Activated CD4-positive, CD25-positive, alpha-beta regulatory T cell (primary cell): Measurements from ENCODE around the gene C1orf198.

Experiments used
- DNase-seq, 4 experiments: peaks; one replicate each; lab custom pipeline; 2025; lab: John Stamatoyannopoulos, UW

Gene C1orf198

DNA sequence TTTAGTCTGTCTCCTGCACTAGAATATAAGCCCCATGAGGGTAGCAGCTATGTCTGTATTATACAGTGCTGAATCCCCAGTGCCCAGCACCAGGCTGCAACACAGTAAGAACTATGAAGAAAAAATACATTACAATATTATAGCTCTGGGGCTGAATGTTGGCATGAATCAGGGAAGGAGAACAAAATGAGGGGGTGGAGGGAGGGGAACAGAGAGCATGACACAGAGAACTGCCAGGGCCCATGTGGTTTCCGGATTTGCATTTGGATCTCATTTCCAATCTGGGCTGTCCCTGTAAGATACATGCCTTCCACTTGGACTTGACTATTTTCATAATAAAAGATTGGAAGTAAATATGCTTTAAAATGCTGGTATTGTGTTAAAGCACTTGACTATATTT, 35.8 kb downstream of the C1orf198 start:
- no peak for DNase-seq

DNA sequence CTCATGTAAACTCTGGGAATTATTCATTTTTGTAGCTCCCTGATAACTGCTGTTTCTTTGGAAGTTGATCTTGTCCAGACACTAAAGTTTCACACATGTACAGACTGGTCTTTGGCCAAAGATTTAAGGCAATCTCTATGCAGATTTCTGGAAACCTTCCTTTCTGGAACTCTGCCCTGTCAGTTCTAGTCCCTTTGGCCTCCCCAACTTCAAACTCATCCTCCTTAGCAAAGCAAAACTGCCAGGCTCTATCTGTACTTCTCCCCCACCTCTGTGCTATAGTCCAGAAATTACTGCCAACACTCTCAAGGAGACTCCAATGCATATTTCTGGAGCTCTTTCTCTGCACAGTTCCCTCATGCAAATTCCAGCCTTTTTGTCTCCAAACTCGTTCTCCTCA, 36.5 kb downstream of the C1orf198 start:
- no peak for DNase-seq

- DNase-seq = no peak
These were observed 39.9 kb downstream of the C1orf198 start for GRCh38 chr1:230828421-230828820.

GRCh38 chr1:230827801-230828200, 40.5 kb downstream of the C1orf198 start:
- no peak for DNase-seq

- no peak for DNase-seq
These were observed 41.1 kb downstream of the C1orf198 start for GRCh38 chr1:230827081-230827681.

DNA sequence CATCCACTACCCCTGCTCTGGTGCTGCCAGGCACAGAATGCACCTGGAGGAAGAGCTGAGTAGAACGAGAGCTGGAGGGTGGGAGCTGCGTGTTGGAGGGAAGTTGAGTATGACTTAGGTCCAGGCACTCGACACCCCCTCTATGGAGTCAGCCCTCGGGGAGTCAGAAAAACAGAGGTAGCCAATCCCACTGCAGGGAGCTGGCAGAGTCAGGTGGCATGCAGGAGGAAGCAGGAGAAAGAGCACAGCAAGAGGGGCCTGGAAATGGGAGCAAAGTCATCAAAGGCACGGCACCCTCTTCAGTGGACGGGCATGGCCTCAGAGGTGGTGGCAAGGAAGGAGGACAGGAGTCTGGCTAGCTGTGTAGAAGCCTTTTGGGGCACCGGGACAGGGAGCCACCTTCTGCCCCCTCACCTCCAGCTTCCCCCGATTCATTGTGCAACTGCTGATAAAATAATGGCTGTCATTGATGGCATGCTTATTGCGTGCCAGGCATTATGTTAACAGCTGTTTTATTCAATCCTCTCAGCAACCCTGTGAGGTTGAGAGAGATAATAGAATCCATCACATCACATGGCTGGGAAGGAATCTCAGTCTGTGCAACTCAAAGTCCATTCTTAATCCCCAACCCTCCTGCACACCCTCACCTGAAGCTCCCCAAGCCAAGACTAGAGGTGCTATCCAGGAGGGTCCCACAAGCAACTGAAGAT, 42.0 kb downstream of the C1orf198 start:
- DNase-seq = no peak

DNA sequence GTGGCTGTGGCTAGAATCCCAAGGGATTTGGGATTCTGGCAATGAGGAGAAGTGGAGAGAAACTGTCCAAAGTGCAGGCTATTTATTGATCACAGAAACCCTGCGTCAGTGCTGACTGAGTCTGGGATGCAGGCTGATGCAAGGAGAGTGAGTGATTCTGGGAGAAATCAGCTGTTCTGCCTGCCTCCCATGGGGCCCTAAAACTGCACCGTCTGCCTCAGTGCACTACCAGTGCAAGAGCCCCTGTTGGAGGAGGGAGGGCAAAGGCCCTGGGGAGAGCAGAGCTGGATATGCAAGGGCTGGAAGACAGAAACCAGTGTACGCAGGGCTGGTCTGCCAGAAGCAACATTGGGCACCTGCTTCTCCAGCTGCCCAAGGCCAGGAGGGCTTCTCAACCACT, 42.6 kb downstream of the C1orf198 start:
- DNase-seq = no peak

GRCh38 chr1:230824919-230825721, 43.2 kb downstream of the C1orf198 start:
- DNase-seq = no peak

GRCh38 chr1:230824551-230824918, 43.8 kb downstream of the C1orf198 start:
- DNase-seq = no peak

GRCh38 chr1:230823931-230824381, 44.4 kb downstream of the C1orf198 start:
- DNase-seq = no peak

- DNase-seq = no peak
These were observed 44.9 kb downstream of the C1orf198 start for GRCh38 chr1:230823426-230823825.

DNA sequence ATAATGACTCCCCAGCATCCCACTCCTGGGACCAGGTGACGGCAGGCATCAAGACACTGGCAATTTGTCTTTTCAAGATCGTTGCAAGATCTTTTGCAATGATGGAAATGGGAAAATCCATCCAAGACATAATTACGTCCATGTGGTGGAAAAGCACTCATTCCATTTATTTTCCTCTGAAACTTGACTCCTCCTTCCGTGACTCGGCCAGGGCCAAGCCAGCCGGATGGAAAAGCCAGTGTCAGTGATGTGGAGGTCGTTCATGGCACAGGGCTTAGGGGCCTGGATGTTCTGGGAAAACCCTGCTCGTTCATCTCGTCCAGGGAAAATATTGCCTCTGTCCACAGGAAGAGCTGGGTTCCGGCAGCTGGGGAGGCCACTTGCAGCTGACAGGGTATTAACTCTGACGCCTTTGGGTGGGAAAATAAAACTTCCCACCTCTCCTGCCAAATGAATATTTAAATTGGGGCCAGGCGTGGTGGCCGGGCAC, 46.2 kb downstream of the C1orf198 start:
- no peak for DNase-seq

DNA sequence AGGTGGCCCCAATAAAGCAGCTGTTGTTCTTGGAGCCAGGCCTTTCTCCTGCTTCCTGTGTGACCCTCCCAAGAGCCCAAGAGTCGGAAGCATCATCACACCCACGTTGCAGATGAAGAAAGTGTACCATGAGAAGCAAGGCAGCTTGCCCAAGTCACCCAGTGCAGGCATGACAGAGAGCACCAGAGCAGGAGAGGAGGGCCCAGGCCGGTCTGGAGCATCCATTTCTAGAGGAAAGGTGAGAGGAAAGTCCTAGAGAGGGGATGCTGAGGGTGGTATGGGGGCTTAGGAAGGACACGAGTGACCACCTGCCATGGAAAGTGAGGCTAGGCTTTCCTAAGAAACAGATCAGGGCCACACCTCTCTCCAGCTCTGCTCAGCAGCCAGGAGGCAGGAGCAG, 47.0 kb downstream of the C1orf198 start:
- DNase-seq = no peak

DNA sequence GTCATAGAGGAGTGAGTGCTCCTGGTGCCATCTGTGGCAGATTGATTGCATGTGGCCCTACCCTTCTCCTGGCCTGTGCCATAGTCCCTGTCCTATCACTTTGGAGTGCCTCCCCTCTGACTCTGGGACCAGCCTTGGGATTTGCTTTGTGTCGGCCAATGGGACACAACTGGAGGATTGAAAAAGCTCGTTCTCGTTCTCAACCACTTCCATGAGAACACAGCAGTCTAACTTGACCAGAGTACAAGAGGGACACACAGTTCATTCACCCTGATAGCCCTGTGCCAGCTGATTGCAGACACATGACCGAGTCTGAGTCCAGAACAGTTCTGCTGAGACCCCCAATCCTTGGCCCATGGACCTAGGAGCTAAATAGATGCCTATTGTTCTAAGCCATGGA, 47.8 kb downstream of the C1orf198 start:
- no peak for DNase-seq

GRCh38 chr1:230819976-230820375, 48.3 kb downstream of the C1orf198 start:
- no peak for DNase-seq

DNA sequence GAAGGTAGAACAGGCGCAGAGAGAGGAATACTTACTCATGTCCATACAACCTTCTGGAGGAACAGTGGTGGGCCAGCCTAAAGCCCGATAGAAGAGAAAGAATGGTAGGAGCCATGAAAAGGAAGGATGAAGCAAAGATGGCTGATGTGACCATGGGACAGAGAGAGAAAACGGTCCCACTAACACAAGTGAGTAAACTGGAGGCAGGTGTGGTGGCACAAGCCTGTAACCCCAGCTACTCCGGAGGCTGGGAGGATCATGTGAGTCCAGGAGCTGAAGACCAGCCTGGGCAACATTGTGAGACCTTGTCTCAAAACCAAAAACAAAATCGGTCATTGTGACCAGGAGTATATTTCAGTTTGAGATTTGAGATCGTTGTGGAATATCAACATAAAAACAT, 49.4 kb downstream of the C1orf198 start:
- no peak for DNase-seq

DNA sequence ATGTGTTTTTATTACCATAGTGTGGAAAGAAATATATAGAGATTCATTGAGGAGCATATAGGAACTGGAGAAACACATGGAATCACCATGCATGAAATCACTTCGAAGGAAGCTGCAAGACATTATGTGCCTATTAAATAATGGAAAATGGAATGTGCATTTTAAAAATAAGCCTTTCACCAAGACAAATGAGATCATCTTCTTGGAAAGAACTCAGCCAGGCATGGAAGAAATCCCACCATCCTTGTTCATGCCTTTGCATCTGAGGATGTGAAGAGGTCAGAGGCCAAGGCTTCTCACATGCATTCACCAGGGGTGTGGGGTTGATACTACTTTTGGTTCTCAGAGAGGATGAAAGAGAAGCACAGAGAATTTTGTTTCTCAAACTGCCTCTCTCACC, 50.0 kb downstream of the C1orf198 start:
- no peak for DNase-seq

DNA sequence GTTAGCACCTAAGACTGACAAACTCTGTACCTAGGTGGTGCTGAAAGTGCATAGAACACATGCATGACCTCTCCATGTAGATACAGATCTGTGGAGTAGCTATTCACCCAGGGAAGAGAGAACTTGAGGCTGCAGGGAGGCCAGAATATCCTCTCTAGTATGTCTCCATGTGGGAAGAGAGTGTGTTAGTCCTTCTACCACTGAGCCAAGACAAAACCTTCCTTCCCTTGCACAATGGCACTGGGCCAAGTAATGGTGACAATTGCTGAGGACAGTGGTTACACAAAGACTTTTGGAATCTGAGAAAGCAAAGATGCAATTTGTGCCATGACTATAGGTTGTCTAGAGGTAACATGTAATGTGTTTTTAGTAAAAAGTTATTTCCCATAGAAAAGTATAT, 52.3 kb downstream of the C1orf198 start:
- no peak for DNase-seq

- no peak for DNase-seq
These were observed 53.2 kb downstream of the C1orf198 start for GRCh38 chr1:230814949-230815692.

DNA sequence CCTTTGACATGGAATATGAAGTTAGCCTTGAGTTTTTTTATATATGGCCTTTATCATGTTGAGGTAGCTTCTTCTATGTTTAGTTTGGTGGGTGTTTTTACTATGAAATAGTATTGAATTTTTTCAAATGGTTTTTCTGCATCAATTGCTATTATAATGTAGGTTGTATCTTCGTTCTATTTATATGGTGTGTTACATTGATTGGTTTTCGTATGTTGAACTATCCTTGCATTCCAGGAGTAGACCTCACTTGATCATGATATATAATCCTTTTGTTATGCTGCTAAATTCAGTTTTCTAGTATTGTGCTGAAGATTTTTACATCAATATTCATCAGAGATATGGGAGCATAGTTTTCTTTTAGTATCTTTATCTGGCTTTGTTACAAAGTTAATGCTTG, 55.8 kb downstream of the C1orf198 start:
- DNase-seq = no peak

DNA sequence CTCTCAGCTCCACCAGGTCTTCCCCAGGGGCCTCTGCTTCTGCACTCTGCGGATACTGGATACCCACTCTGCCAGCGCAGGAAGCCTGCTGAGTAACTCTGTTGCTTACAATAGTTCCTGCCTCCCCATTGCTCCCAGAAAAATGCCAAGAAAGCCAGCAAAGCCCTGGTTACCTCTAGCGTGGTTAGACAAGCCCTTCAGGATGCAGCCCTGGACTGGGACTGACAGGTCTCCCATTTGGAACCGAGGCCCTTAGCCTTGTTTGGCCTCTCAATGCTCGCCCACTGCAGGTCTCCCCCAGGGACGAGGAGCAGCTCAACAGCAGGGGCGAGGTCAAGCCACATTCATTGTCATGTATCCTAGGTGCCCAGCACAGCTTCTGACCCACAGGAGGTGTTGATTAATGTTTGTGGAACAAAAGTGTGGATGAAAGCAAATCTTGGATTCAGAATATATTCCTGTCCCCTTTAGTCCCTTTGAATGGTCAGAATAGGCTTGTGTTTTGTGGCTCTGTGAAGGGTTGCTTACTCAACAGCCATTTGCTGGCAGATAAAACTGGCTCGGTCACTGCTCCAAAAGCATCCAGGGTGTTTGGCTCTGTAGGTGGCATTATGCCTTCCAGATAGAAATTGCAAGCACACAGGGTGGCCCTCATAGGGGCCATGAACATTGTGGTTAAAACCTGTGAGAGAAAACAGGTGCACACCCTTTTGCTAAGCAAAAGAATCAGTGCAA, 58.9 kb downstream of the C1orf198 start:
- no peak for DNase-seq
